T-helper 22 cell (primary cell): ENCODE measurements around the gene ADCY10.
"Not testable (repeated sequence)": the region's sequence is repeated elsewhere in the genome, so short reads cannot be mapped to it uniquely, and the experiment has no call there.

Experiments
- DNase-seq: peaks from one replicate; pipeline ENCODE4 v3.0.0-alpha.2; 2020; ENCODE audit warnings: low read depth

Gene ADCY10, protein sequence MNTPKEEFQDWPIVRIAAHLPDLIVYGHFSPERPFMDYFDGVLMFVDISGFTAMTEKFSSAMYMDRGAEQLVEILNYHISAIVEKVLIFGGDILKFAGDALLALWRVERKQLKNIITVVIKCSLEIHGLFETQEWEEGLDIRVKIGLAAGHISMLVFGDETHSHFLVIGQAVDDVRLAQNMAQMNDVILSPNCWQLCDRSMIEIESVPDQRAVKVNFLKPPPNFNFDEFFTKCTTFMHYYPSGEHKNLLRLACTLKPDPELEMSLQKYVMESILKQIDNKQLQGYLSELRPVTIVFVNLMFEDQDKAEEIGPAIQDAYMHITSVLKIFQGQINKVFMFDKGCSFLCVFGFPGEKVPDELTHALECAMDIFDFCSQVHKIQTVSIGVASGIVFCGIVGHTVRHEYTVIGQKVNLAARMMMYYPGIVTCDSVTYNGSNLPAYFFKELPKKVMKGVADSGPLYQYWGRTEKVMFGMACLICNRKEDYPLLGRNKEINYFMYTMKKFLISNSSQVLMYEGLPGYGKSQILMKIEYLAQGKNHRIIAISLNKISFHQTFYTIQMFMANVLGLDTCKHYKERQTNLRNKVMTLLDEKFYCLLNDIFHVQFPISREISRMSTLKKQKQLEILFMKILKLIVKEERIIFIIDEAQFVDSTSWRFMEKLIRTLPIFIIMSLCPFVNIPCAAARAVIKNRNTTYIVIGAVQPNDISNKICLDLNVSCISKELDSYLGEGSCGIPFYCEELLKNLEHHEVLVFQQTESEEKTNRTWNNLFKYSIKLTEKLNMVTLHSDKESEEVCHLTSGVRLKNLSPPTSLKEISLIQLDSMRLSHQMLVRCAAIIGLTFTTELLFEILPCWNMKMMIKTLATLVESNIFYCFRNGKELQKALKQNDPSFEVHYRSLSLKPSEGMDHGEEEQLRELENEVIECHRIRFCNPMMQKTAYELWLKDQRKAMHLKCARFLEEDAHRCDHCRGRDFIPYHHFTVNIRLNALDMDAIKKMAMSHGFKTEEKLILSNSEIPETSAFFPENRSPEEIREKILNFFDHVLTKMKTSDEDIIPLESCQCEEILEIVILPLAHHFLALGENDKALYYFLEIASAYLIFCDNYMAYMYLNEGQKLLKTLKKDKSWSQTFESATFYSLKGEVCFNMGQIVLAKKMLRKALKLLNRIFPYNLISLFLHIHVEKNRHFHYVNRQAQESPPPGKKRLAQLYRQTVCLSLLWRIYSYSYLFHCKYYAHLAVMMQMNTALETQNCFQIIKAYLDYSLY (N-terminal part only)

DNA sequence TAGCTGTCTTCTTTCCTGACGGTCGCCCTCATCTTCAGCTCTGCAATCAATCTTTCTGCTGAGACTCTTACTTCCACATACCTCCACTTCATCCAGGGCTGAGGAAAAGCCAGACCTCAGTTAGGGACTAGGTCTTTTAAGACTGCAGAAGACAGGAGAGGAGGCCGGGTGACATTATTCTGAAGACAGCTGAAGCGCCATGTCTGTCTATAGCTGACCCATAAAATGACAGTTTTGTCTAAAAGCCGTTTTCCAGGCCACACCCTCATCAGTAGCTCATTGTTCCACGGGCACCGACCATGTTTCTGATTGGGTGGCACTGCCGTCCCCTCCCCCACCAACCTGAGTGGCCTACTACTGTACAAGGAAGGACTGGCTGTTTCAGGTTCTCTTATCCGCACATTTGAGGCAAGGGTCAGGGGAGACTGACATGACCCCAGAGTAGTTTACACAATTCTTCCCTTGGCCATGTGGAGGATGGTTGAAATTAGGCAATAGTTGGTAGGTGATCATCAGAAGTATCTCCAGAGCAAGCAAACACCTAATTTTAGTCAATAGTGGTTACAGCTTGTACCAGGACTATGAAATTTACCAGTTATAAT is at the start of gene ADCY10:
Gene ADCY10 (minus strand): TSS at position 240 of the 602 bp plus-strand sequence. CDS start 8,994 bp downstream, outside the sequence.
- DNase-seq, result no peak

DNA sequence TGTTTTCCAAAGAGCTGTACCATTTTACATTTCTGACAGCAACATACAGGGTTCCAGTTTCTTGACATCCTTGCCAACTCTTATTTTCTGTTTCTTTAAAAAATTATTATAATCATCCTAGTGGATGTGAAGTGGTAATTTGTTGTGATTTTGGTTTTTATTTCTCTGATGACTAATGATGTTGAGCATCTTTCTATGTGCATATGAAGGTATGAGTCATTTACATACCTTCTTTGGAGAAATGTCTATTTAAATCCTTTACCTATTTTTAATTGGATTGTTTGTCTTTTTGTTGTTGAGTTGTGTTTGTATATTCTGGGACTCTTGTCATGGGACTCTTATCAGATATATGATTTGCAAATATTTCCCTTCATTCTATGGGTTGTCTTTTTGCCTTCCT is 43.8 kb upstream of the ADCY10 start:
- DNase-seq, result no peak

DNA sequence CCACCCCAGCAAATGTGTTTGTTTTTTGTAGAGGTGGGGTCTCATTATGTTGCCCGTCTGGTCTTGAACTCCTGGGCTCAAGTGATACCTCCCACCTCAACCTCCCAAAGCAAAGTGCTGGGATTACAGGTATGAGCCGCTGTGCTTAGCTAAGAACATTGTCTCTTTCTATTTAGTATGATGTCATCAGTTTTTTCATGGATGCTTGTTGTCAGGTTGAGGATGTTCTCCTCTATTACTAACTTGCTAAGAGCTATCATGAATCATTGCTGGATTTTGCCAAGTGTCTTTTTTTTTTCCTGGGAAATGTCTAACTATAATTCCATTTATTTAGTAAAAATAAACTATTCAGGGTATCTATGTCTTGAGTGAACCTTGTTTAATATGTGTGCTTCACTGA is 42.0 kb upstream of the ADCY10 start:
- DNase-seq, result no peak

DNA sequence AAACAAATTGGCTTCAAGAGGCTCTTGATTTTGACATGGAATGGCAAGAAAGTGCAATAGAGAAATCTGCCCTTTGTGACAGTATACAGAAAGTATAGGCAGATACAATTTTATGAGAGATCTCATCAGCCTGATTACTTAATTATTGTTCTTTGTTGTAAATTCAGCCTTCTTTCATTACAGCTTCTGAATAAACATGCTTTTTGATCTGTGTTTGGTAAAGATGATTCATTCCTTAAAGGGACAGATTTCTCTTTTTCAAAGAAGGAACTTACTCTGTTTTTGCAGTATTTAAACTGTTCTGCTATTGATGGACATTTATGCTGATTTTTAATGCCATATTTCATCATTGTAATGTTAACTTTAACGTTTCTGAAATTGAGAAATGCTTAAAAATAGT is 36.6 kb upstream of the ADCY10 start:
- no peak for DNase-seq

DNA sequence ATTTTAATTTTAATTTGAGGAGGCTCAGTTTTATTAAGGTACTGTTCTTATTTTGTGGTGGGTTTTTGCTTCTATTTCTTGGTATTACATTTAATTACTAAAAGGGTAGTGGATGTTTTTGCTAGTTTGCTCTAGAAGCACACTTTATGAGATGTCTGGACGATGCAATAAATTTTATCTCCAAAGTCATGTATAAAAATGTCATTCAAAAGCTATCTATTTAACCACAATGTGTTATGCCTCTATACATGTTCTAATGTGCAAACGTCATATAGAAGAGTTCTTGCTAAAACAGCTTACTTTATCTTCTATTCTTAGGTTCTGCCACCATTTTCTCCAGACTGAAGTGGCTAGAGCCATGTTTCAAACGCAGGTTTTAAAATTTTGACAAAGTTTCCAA is 35.9 kb upstream of the ADCY10 start:
- DNase-seq, result no peak

DNA sequence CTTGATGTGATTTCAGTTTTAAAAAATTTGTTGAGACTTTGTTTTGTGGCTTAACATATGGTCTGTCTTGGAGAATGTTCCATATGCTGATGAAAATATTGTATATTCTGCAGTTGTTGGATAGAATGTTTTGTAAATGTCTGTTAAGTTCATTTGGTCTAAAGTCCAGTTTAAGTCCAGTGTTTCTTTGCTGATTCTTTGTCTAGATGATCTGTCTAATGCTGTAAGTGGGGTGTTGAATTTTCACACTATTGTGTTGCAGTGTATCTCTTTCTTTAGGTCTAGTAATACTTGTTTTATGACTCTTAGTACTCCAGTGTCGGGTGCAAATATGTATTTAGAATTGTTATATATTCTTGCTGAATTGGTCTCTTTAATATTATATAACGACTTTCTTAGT is 33.8 kb upstream of the ADCY10 start:
- no peak for DNase-seq

DNA sequence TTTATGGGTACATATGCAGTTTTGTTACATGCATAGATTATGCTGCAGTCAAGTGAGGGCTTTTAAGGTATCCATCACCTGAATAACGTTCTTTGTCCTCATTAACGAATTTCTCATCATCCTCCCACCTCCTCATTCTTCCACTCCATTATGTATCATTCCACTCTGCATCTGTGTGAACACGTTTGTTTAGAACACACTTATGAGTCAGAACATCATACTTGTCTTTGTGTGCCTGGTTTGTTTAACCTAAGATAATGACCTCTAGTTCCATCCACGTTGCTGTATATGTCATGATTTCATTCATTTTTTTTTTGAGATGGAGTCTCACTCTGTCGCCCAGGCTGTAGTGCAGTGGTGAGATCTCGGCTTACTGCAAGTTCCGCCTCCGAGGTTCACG is 29.6 kb upstream of the ADCY10 start:
- no peak for DNase-seq

DNA sequence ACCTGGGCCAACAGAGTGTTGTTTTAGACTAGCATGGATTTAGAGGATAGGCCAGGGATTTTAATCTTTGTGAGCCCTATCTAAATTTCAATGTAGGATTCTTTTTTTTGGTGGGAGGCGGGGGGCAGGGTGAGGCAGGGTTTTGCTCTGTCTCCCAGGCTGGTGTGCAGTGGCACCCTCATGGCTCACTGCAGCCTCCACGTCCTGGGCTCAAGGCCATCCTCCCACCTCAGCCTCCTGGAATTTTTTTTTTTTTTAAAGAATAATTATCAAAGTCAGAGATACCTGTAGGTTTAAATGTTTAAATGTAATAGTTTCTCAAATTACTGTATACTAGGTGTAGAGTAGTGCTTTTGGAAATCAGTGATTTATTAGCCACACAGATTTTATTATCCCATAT is 26.3 kb upstream of the ADCY10 start:
- no peak for DNase-seq

DNA sequence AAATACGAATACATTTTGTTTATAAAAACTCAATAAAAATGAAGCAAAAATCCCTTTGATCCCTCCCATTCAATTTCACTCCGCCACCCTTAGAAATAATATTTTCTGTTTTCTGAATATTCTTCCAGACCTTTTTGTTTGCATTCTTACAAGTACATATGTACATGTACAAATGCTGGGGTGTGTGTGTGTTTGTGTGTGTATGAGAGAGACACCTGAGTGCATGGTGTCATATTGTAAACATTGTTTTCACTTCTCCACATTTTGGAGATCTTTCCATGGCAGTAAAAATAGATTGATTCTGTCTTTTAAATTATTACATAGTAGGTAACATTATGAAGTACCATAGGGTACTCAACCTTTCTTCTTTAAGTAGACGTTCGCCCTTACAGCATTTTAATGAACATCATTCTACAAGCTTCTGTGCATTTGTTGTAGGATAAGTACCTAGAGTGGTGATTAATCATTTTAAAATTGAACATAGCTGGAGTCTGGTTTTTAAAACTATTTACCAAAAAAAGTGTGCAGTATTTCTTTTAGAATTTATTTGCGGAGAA is 24.2 kb upstream of the ADCY10 start:
- DNase-seq, result no peak

DNA sequence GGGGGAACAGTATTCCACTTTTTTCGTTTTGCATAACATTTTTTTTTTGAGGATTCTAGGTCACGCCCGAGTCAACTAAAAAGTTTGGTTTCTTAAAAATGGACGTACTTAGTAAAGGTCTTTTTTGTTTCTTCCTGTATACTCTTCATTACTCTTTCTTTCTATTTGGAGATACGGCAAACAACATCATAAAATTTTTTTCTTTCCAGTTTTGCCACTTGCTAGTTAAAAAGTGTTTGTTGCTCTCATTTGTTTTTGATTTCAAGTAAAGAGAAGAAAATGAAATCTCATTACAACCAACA is 23.7 kb upstream of the ADCY10 start:
- DNase-seq, result no peak

DNA sequence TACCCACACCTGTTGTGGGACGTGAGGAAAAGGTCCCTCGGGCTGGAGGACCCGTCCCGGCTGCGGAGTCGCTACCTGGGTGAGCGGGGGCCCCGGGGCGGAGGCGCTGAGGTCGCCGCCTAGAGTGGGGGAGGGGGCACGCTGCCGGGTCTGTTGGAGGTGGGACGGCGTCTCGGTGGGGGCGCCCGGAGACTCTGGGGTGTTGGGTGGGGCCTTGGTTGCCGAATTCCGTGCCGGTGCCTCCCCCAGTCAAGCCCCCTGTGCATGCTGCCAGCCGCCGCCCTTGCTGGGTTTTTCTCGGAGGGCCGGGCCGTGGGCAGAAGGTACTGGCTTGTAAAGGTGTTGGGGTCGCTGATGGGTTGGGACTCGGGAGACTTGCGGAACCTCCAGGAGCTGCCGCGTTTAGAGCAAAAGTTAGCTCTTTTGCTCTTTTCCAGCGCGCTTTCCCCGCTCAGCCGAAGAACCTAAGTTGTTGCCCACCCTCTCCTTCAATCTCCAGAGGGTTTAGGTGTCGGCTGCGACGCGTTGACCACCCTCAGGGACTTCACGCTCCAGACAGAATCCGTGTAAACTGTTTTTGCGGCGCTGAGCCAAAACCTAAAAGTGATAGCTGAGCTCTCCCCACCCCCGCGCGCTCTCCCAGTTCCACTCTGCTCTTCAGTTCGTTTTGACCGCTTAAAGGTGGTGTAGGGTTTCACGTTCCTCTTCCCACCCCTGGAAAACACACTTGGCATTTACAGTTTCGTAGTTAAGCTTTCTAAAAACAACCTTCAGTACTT is 23.2 kb upstream of the ADCY10 start, which contains the start of gene MPC2:
Gene MPC2 (minus strand): TSS at position 143 of the 779 bp plus-strand sequence. CDS start 1,231 bp downstream, outside the sequence.
- peak; percentile 60 for DNase-seq

DNA sequence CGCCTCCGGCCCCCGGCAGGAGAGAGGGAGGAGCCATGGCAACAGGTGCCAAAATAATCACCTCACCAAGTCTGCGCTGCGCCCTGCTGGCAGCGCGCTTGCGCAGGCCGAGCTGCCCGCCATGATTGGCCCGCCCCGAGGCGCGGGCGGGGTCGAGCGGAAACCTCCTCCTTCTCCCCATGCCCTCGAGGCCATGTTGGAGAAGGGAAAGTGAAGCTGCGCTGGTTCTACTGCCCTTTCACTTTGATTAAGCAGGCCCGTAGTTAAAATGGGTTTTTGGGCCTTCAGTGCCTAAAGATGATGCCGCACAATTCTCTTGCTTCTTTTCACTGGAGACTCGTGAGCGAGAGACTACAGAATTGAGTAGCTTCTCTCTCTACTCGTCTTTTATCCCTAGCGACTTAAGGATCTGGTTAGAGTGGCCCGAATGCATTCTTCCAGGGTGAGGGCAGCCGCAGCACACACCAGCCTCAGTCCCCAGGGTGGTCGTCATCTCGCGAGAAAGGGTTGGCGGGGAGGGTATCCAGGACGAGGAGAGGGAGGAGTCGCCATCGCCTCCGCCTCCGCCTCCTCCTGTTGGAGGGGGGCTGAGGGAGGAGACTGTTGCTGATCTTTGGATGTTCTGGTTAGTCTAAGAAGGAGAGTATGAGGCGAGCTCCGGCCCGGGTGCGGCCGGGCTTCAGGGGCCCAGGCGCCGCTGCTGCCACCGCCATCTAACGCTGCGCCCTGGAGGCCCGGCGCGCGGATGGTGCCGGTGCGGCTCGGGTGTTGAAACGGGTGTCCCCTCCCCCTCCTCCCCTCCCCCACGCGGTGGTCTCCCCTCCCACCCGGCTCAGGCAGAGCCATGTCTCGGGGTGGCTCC is 22.4 kb upstream of the ADCY10 start, which contains the start of gene DCAF6:
Gene DCAF6 (plus strand): TSS at position 616 of the 862 bp plus-strand sequence. CDS start 229 bp downstream, at position 845.
- peak; percentile 96 for DNase-seq

DNA sequence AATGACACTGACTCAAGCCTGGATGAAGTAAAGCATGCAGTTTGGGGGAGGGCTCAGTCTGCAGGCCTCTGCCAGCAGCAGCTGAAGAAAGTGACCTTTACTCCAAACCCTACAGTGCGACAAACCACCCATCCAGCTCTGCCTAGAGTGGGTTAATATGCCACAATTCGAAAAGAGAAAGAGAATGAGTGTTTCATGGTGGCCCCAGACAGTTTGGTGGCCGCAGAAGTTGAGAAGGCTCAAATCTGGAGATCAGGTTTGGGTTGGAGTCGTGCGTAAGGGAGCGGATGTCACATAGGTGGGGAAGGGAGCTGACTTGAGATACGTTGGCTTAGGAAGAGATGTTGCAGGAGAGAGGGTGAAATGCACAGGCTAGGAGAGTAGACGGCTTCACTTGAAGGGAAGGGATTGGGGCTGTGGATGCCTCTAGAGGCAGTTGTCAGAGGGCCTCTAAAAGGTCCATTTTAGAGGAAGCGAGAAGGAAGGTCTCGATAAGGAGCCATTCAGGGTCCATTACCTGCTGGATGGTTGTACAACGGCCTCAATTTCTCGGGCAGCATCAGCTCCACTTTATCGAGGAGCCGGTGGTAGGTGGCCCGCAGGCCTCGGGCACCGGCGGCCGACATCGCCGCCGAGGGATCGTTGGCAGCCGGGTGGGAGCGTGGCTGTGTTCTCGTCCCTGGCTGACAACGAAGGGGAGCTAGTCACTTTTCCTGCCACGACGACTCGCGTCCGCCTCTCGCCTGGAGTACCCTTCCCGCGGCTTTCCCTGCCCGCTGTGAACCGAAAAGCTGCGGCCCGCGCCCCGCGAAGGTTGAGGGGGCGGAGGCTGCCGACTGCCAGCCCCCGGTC is 21.5 kb upstream of the ADCY10 start:
- peak; percentile 2 for DNase-seq

DNA sequence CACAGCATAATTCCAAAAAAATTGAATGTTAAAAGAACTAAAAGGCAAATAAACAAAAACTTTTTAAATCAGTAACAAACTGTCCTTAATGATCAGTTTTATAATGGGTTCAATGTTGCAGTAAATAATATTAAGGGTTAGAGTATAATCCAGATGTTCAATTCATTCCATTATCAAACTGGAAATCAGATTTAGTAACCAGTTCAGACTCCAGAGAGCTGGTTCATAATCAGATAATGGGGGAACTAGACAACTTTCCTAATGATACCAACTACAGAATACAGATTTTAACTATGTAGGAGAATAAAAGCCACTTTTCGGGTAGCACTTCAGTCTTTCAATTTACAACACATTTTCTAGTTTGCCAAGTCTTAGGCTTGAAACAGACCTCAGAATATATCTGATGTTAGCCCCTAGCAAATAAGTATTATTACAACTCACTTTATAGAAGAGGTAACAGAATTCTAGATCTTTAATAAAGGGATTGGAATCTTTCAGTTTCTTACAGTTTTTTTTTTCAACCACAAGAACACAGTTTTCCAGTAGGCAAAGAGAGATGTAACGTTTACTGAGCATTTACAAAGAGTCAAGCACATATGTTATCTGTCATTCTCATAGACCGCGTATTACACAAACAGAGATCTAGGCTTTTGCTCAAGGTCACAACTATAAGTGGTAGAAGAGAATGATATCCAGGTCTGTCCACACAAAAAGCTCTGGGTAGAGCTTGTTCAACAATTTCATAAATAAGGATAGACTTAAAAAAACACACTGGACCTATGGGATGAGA is 20.7 kb upstream of the ADCY10 start:
- DNase-seq, result no peak

DNA sequence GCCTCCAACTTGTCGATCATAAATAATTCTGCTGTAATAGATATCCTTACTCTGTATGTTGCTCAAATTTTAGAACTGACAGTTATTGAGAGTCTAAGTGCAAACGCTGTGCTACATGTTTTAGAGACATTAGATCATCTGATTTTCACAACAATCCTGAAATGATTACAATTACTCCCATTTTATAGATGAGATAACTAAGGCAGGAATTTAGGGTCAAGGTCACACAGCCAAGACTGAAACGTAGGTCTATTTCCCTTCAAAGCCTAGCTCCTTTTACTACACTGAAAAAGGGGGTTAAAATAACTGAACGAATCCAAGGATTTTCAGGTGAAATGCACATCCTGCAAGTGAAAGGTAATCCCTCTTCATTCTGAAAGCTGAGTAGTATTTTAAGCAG is 19.9 kb upstream of the ADCY10 start:
- DNase-seq, result no peak

DNA sequence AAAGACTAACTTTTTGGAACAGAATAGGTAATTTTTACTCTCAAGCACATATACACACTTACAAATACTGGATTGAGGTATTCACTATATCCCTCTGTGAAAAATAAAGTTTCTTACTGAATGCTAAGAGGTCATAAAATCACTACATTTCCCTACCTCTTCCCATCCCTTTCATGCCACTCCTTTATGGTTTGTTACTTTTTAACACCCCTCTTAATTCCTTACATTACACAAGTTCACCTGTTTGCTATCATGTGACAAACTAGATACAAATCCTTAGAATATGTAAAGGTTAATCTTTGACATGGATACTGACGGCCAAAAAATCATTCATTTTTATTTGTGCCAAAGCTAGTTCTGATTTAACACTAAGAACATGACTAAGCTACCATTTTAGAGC is 15.8 kb upstream of the ADCY10 start:
- no peak for DNase-seq

DNA sequence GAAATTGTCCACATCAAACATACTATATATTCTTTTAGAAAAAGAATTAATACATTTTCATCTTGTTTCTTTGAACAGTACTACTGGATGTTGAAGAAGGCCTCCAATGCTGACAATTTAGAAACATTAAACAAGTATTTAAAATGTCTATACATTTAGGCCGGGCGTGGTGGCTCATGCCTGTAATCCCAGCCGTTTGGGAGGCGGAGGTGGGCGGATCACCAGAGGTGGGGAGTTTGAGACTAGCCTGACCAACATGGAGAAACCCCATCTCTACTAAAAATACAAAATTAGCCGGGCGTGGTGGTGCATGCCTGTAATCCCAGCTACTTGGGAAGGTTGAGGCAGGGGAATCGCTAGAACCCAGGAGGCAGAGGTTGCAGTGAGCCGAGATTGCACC is 15.0 kb upstream of the ADCY10 start:
- not testable (repeated sequence) for DNase-seq

DNA sequence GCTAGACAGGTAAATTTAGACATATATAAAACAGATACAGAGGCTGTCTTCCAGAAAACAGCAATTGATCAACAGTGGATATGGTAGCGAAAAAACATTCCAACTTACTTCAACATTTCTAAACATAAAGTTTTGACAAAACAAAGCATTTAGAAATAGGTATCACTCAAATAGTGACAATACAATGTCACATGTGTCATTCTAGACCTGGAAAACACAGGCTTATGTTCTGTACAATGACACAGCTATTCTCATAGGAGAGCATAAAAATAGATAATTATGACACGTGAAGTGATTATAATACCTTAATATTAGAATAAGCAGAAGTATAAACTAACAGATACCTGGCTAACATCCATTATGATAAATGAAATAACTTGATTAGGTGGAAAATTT is 14.5 kb upstream of the ADCY10 start:
- no peak for DNase-seq
